ENCODE measurements around the gene IQGAP1.

The IQGAP1 gene

DNA sequence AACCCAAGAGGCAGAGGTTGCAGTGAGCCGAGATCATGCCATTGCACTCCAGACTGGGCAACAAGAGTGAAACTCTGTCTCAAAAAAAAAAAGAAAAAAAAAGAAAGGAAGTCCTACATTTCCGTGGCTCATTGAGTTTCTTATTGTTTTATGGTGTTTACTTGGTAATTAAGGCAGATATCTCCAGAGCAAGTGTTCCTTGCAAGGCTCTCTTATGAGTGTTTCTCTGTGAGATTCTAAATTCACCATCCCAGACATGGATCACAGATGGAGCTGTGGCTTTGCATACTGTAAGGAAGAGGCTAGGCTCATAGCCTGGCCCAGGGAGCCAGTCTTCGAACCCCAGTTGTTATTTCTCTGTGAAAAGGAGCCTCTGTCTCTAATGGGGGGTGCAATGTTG is 53.0 kb downstream of the IQGAP1 start:
- DNase-seq, result no peak

DNA sequence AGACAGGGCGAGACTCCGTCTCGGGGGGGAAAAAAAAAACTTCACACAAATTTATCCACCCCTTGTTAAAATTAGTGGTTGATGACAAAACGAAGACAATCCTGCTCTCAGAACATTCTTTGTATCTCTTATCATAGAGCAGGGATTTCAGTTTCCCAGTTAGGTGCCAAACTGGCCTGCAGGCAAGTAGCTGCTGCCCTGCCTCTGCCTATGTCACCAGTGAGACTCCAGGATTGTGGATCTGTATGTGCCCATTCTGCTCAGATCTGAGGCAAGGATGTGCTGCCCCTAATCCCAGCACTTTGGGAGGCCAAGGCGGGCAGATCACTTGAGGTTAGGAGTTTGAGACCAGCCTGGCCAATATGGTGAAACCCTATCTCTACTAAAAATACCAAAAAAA is 54.4 kb downstream of the IQGAP1 start:
- no peak for DNase-seq

DNA sequence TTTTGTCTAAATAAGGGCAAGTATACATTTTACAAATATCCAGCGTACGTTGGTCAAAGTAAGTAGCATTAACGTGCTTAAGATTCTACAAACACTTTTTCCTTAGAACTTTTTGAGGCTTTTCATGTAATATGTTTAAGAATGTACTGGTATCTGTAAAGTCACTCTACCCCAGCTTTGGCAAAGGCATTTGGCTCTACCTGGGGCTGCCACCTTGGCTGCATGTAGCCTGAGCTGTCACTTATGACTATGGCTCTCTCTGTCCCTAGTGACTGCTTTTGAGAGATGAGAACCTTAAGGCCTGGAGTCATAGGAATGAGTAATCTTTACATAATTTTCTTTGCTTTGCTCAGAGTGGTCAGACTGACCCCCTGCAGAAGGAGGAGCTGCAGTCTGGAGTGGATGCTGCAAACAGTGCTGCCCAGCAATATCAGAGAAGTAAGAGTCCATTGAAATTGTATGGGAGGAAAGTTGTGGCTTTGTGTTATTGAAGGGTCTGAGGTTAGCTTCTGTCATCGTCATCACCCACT is 61.2 kb downstream of the IQGAP1 start:
- peak in 1 of 2 experiments; percentile 30 for DNase-seq

DNA sequence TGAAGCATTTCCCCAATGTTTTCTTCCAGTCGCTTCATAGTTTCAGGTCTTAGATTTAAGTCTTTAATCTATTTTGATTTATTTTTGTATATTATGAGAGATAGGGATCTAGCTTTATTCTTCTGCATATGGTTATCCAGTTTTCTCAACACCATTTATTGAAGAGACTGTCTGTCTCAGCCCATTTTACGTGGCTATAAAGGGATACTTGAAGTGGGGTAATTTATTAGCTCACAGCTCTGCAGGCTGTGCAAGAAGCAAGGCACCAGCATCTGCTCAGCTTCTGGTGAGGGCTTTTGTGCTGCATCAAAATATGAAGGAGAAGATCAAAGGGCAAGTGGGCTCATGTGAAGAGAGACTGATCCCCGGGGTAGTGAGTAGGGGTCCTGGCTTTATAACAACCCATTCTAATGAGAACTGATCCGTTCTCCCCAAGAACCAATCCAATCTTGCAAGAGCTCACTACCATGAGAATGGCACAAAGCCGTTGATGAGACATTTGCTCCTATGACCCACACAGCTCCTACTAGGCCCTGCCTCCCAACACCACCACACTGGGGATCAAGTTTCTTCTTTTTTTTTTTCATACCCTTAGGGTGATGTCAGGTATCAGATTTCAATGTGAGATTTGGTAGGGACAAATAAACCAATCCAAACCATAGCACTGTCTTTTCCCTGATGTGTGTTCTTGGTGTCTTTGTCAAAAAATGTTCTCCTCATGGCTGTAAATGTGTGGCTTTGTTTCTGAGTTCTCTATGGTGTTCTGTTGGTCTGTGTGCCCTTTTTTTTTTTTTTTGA is 63.2 kb downstream of the IQGAP1 start:
- DNase-seq, result no peak

DNA sequence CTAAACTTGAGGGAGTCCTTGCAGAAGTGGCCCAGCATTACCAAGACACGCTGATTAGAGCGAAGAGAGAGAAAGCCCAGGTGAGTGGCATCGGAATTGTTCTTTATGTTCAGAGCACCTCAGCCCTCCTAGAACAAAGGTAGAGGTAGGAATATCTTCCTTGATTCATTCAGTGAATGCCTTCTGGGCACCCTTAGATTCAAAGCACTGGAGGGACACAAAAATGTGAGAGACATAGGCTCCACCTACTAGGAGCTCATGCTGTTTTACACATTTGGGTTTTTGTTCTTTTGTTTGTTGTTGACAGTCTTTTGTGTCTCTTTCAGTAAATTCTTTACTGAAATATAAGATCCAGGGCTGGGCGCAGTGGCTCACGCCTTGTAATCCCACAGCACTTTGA is 68.2 kb downstream of the IQGAP1 start:
- no peak for DNase-seq

DNA sequence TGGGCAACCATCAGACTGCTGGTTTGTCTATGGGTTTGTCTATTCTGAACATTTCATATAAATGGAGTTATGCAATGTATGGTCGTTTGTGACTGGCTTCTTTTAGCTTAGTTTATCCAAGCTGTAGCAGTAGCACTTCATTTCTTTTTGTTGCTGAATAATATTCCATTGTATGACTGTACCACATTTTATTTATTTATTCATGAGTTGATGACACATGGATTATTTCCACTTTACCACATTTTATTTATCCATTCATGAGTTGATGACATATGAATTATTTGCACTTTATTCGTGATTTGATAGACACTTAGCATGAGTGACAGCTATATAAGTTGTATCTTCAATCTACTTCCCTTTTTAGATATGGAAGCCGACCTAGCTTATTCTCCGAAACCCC is 70.0 kb downstream of the IQGAP1 start:
- no peak for DNase-seq

DNA sequence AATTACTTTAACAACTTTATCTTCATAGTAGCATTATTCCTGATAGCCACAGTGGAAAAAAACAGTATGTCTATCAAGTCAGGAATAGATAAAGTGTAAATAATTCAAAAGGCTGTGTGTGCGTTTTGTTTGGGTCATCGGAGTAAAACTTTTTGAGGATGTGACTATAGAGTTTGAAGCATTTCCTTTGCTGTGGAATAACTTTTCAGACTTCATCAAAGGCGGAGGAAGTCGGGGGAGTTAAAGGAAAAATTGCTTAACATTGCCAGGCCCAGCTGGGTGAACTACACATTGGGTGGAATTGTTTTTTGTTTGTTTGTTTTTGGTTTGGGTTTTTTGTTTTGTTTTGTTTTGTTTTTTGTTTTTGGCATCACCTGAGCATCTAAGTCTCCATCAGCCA is 71.3 kb downstream of the IQGAP1 start:
- DNase-seq, result no peak

DNA sequence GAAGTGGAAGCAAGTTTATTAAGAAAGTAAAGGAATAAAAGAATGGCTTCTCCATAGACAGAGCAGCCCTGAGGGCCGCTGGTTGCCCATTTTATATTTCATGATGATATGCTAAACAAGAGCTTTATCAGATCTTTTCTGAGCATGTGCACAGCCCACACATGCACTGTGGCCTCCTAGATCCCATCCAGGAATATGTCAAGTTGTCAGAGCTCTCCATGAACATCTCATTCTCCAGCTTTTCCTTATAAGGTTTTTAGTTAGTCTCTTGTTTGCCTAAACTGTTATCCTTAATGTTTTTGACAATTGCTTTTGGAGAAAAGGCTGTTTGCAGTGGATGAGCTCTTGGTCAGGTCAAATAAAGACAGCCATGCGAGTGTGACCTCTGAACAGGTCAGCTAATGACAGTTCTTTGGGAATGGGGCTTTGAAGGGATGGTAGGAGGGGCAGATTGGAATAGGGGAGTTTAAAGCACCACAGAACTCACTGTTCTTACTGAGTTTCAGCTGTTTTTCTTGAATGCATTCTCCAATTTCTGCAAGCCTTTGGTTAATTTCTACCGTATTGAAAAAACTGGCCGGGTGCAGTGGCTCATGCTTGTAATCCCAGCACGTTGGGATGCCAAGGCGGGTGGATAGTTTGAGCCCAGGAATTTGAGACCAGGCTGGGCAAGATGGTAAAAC is 72.2 kb downstream of the IQGAP1 start:
- DNase-seq, result no peak

DNA sequence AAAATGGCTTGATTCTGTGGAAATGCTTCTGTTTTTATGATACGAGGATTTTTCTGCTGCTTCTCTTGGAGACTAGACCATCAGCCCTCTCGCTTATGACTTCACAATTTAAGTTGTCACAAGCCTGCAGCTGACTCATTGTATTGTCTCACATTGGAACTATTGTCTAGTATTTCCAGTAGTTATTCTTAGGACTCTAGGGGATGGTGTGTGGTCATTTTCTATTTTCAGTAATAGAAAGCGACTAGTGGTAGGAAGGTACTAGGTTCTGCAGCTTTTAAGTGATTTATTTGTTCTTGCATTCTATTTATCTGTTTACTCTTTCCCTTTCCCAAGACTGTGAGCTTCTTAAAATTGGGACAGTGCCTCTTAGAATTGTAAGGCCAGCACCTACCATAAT is 75.3 kb downstream of the IQGAP1 start:
- DNase-seq, result no peak

DNA sequence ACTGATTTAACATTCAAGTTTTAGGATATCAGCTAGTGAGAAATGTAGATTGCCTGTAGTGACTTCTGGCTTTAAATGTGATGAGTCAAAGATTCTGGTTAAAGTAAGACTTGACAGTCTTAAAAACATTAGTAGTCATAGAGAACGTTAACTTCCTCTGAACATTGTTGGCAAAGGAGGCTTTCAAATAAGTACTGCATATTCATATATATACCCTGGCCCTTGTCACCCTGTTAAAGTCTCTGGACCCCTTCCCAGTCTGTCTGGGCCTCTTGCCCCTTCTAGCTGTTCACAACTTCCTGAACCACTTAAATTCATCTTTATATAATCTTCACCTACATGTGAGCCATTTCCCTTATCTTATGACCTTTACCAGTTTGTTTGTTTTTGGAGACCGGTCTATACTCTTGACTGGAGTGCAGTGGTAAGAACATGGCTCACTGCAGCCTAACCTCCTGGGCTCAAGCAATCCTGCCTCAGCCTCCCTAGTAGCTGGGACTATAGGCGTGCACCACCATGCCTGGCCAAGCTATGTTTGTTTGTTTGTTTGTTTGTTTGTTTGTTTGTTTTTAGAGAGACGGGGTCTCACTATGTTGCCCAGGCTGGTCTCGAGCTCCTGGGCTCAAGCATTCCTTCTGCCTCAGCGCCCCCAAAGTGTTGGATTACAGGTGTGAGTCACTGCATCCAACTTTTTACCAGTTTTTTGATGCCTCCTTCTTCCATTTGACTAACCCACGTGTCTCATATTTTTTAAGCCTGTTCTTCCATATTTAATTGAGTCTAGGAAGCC is 77.3 kb downstream of the IQGAP1 start:
- no peak for DNase-seq

DNA sequence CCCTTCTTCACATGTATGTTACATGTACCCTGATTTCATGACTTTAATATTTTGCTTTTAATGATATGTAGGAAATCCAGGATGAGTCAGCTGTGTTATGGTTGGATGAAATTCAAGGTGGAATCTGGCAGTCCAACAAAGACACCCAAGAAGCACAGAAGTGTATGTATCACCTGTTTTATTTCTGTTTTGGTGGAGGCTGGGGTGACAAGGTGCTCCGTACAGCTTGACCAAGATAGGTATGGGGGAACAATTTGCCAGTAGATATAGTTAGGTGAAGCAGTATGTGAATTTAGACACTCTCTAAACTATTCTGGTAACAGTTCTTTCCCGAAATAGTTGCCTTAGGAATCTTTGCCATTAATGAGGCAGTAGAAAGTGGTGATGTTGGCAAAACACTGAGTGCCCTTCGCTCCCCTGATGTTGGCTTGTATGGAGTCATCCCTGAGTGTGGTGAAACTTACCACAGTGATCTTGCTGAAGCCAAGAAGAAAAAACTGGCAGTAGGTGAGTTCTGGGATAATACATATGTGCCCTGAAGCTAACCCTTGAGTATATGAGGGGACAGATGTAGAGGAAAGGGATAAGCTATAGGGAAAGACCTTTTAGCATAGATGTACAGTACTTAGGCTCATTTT is 78.0 kb downstream of the IQGAP1 start:
- DNase-seq, result no peak

DNA sequence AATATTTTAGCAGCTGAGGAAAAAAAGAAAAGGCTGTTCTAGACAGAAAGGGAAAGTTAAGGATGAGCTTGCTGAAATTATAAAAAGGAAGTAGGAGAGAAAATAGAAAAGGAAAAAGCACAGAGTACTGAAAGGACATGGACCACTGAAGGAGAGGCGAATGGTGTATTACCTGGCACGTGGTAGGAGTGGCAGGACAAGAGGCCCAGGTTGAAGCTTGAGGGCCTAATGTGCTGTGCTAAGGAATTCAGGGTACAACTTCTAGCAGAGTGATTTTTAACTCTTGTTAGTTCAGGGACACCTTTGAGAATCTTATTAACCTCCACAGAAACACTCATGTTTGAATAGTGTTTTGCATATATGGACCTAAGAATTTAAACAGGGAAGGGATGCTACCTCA is 81.7 kb downstream of the IQGAP1 start:
- DNase-seq, result no peak

DNA sequence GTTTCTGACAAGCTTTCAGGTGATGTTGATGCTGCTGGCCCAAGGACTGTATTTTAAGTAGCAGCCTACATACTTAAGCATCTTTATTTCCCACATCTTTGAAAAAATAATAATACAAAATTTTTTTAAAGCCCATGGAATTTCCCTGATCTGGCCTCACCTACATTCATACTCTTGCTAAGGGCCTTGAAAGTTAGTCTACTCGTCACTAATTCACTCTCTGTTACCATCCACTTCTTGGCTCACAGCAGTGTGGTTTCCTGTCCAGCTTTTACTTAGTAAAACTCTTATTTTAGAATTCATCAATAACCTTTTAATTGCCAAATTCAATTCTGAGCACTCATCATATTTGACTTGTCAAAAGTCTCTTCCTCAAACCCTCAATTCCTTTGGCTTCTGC is 82.4 kb downstream of the IQGAP1 start:
- no peak for DNase-seq

DNA sequence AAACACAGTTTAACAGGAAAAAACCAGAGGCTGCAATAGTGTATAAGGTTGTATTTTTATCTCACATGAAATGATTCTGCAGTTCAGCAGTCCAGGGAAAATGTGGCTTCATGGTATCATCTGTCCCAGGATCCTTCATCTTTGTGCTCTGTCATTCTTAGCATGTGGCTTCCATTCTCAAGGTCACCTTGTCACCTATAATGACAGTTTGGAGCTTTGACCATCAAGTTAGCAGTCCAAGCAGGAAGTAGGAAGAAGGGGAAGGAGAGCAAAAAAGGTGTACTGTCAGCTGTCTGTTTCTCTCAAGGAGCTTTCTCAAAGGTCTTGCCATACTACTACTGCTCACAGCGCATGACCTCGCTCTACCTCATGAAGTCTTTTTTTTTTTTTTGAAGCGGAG is 83.1 kb downstream of the IQGAP1 start:
- no peak for DNase-seq

DNA sequence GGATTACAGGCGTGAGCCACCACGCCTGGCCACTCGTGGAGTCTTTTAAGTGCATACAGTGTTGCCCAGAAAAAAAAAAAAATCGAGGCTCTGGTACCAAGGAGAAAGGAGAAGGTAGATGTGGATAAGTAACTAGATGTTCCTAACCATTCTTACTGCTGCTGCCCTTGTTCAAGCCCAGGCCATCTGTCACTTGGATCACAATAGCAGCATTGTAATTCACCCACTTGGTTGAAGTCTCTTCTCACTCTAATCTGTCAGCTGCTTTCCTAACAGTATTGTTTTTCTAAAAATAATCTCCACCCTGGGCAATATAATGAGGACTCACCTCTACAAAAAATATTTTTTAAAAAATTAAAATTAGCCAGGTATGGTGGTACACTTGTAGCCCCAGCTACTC is 83.7 kb downstream of the IQGAP1 start:
- DNase-seq, result no peak

DNA sequence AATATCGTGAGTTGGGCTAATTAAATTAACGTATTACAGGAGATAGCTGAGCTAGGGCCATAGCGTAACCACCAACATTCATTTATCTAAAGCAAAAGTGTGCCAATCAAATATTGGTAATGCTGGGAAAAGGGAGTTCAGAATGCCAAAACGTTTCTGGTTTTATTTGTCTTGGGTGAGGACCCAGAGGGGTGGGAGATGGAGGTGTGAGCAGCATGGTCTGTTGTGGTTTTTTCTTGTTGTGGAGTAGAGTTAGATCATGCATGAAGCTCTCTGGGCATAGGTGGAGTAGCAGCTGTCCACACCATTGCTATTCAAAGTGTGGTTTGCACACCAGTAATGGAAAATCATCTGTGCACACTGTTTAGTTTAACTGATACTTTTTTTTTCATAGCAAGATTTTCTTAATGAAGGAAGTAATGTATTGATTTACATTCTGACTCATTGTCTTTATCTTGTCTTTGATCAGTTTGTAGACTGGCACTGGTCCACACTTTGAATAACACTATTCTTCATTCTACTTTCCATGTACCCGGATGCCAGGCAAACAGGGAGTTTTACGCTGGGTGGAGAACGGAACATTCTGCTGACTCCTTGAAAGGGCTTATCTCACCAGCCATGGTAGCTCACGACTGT is 90.9 kb downstream of the IQGAP1 start:
- DNase-seq, result no peak

DNA sequence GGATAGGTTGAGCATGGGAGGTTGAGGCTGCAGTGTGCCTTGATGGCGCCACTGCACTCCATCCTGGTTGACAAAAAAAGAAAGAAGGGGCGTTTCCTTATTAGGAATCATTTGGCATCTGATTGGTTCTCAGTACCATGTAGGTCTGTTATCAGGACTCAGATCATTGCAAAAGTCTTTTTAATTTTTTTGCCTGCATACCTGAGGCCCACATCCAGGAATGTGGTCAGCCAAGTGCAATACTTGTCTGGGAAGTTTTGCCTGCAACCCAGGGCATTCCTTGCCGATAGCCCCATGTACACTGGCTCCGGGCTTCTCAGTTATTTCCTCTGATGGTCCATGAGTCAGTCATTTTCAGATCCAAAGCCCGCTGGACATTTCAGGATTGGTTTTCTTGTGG is 91.6 kb downstream of the IQGAP1 start:
- DNase-seq, result no peak

DNA sequence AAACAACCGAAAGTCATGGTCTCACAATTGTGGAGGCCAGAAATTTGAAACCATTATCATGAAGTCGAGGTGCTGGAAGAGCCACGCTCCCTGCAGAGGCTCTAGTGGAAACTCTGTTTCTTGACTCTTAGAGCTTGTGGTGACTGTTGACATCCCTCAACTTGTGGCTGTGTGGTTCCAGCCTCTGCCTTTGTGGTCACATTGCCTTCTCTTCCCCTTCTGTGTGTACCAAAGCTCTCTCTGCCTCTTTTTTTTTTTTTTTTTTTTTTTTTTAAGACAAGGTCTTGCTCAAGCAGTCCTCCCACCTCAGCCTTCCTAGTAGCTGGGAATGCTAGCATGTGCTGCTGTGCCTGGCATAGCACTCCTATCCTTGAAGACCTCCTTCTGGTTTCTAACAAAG is 93.0 kb downstream of the IQGAP1 start:
- no peak for DNase-seq

DNA sequence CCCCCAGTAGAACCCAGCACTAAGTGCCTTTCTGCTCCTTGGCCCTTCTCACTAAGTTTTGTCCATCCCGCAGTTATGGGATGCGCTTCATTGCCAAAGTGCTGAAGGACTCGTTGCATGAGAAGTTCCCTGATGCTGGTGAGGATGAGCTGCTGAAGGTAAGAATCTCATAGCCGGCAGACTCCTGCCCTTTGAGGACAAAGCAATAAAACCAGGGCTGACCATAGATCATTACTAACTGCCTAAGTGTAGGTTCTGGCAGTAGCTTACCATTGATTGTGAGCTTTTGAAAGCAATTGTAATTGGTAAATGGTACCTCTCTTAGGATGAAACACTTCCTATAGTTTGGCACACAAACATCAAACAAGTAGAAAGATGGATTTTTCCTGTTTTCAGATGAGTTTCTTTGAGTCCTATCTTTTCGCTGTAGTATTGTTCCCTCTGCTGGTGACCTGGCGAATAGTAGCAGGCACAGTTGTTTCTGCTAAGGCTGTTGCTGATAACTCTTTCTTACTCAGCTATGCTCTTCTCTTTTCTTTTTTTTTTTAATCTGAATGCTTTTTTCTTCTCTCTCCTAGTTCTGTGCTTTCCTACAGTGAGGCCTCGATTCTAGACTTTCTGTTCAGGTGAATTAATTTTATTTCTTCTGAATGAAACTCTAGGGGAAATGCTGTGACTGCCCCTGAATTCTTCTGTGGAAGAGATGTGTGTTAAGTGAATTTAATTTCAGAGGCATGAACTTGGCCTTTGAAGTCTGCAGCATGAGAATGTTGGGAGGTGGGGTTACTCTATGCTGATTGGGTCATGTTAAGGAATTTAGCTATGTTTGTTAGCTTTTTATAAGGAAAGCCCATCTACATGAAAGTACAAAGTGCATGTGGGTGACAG is 94.3 kb downstream of the IQGAP1 start:
- DNase-seq, result peak; percentile 33 to 82

DNA sequence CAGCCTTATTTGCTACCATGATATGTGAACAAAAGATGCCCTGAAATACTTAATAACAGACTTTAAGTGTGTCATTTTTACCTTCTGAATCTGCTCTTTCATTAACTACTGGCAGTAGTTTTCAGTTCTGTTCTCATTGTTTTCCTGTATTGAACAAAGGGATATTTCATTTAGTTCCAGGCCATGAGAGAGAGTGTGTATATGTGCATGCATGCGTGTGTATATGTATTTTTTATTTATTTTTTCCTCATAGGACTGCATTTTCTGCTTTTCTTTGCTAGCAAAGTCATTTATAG is 94.9 kb downstream of the IQGAP1 start:
- no peak for DNase-seq

DNA sequence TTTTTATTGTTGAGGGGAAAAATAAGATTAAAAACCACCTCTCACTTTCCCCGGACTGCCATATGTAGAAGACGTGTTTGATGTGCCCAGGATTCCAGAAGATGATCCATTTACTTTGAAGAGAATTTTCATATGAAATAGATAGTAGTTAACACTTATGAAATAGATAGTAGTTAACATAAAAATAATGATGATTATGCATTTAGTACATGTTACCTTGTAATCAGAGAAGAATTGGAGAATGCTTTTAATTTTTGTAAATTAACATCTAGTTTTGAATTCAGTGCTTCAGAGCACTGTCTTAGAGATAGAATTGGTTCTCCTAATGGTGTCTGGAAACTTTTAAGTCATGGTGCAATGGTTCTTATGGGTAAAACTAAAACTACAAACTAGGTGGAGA is 95.6 kb downstream of the IQGAP1 start:
- no peak for DNase-seq

DNA sequence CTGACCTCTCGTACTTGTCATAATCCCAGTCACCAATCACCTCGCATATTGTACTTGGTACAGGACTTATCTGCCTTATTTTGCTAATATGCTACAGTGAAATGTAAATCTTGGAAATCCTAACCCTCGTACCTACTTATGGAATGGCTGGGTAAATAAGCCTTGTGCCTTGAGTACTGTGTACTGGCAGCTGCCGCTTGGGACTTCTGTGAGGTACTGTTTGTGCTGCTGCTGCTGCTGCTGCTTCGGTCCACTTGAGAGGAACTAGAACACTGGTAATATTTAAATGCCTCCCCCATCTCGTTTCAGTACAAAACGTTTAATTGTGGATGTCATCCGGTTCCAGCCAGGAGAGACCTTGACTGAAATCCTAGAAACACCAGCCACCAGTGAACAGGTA is 99.1 kb downstream of the IQGAP1 start:
- no peak for DNase-seq
